GM23338 (cell line): ENCODE measurements around the gene MSH3.

ENCODE experiments used
- CREB1 ChIP-seq: fragments of 250-450 bp; sonication (Bioruptor Pico); IDR thresholded peaks from 2 replicates; pipeline ENCODE4 v1.5.0; 2020; ENCODE audit warnings: low read depth, mild to moderate bottlenecking, moderate library complexity
- CTCF ChIP-seq, 2 experiments: fragments of 200-600 bp in 1 of 2; sonication (generic) in 1 of 2; conservative IDR thresholded peaks; 2 replicates each; pipeline versions ENCODE4 v1.5.1 to v1.6.1; 2016 to 2017; ENCODE audit warnings: antibody characterized with exemption in 2 of 2, low read depth in 2 of 2, mild to moderate bottlenecking in 2 of 2, moderate library complexity in 1 of 2
- EZH2 ChIP-seq: fragments of 200-600 bp; sonication (generic); IDR thresholded peaks from one replicate; pipeline ENCODE4 v1.8.0; 2017; ENCODE audit warnings: antibody characterized with exemption, mild to moderate bottlenecking, low read depth; ENCODE audit not compliant: unreplicated experiment
- EZH2phosphoT487 ChIP-seq: fragments of 200-600 bp; sonication (generic); IDR thresholded peaks from one replicate; pipeline ENCODE4 v1.8.1; 2018; ENCODE audit warnings: antibody characterized with exemption; ENCODE audit not compliant: unreplicated experiment
- POLR2AphosphoS5 ChIP-seq: IDR thresholded peaks from 2 replicates; pipeline ENCODE4 v1.6.1; 2016; ENCODE audit warnings: antibody characterized with exemption, low read depth
- REST ChIP-seq: IDR thresholded peaks from one replicate; pipeline ENCODE4 v1.6.1; 2018; ENCODE audit warnings: antibody characterized with exemption; ENCODE audit not compliant: unreplicated experiment
- ZNF114 ChIP-seq: fragments of 250-450 bp; sonication (Bioruptor Pico); IDR thresholded peaks from 2 replicates; pipeline ENCODE4 v1.5.0; 2020; ENCODE audit warnings: mild to moderate bottlenecking, moderate library complexity

- no peak for TF ChIP-seq CREB1 (CRISPR knock-in tag)
- TF ChIP-seq CTCF (conservative IDR thresholded peaks at IDR 0.05; ENCODE audit: low read depth in 2 of 2): no peak
- TF ChIP-seq EZH2: no peak
- TF ChIP-seq REST: no peak
- no peak for TF ChIP-seq ZNF114
- no peak for TF ChIP-seq POLR2AphosphoS5
- TF ChIP-seq EZH2phosphoT487: no peak
These were observed 263.2 kb downstream of the MSH3 start for GRCh38 chr5:80917631-80918030.
